LNCaP clone FGC (cell line): ENCODE measurements around the gene RASAL1.
"Not testable (repeated sequence)": the region's sequence is repeated elsewhere in the genome, so short reads cannot be mapped to it uniquely, and the experiment has no call there.

Source experiments
- DNase-seq: peaks from one replicate; pipeline ENCODE4 v3.0.0-alpha.2; 2011; ENCODE audit warnings: low read depth
- H3K4me3 ChIP-seq: 2 replicates; pipeline ENCODE4 v1.5.1; 2011; ENCODE audit warnings: mild to moderate bottlenecking, low read depth, low read length, control low read depth
- CTCF ChIP-seq: IDR thresholded peaks from 2 replicates; pipeline ENCODE4 v1.5.1; 2012; ENCODE audit warnings: mild to moderate bottlenecking; ENCODE audit not compliant: control insufficient read depth, insufficient read depth; ENCODE audit errors: extremely low read depth

RASAL1 gene

GRCh38 chr12:113128802-113129663 is 6.5 kb downstream of the RASAL1 start:
- no peak for TF ChIP-seq CTCF
- no peak overlapping the region for H3K4me3 ChIP-seq
- no peak for DNase-seq

- H3K4me3 ChIP-seq: no peak overlapping the region
- no peak for TF ChIP-seq CTCF
- no peak for DNase-seq
These were observed 7.8 kb downstream of the RASAL1 start for GRCh38 chr12:113127791-113128199.

DNA sequence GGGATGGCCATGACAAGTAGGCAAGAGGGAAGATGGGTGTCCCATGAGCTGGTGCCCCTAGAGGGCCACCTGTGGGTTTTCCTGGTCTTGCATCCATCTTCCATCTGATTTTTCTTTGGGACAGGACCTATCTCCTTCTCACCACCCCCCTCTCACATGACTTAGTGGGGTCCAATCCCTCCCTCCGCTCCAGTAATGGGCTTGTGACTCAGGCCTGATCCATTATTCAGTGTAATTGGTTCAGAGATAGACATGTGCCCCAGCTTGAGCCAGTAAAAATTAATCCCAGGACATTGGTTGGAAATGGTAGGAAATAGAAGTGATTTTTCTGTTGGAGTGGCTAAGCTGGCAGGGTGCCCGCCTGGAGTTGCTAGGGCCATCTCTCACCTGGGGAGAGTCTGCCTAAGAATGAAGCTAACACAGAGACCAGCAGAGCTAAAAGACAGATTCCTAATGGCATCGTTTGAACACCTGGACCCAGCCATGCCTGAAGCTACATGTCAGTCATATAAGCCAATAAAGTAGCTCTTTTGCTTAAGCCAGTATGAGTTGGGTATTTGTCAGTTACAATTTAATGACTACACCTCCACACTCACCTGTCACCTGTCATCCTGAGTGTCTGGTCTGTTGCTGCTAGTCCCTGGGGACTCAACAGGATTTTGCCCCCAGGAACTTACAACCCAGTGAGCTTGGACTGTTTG is 14.7 kb downstream of the RASAL1 start:
- no peak for TF ChIP-seq CTCF
- no peak for DNase-seq
- no peak overlapping the region for H3K4me3 ChIP-seq

- TF ChIP-seq CTCF: no peak
- no peak for DNase-seq
- no peak overlapping the region for H3K4me3 ChIP-seq
These were observed 15.4 kb downstream of the RASAL1 start for GRCh38 chr12:113119980-113120669.

DNA sequence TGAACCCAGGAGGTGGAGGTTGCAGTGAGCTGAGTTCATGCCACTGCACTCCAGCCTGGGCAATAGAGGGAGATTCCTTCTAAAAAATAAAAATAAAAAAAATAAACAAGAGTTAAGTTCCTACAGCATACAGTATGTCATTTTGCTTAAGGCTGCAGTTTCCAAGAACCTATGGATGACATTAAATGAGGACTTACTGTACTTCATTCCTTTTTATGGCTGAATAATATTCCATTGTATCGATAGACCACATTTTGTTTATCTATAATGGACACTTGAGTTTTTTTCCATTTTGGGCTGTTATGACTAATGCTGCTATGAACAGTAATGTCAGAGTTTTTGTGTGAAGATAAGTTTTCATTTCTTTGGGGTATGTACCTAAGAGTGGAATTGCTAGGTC is 17.4 kb downstream of the RASAL1 start:
- no peak for TF ChIP-seq CTCF

GRCh38 chr12:113117684-113118083 is 17.9 kb downstream of the RASAL1 start:
- not testable (repeated sequence) for DNase-seq, H3K4me3 ChIP-seq

More for the DNA sequence above, 17.4 kb downstream of the RASAL1 start:
- no peak for DNase-seq
- H3K4me3 ChIP-seq: no peak overlapping the region

GRCh38 chr12:113116875-113117274 is 18.7 kb downstream of the RASAL1 start:
- no peak for DNase-seq
- no peak overlapping the region for H3K4me3 ChIP-seq
- TF ChIP-seq CTCF: no peak
